T-helper 17 cell (primary cell): ENCODE measurements around the gene ARRB2. TPM values are rescaled to one million over a fixed set of nuclear protein-coding genes. Genes with fewer than 3 reads are reported as not detected.
"Not testable (repeated sequence)": the region's sequence is repeated elsewhere in the genome, so short reads cannot be mapped to it uniquely, and the experiment has no call there.

Experiments used
- ATAC-seq: fragments of 150-1000 bp; cut with Tn5 transposase; 2 replicates; pipeline ENCODE4 v1.10.0; 2021; ENCODE audit warnings: mild to moderate bottlenecking, moderate library complexity
- DNase-seq, 3 donors: peaks; one replicate each; pipeline versions ENCODE4 v3.0.0 to v3.0.0-alpha.2; 2020 to 2021
- H3K9me3 ChIP-seq: one replicate; pipeline ENCODE4 v1.7.0; 2013; ENCODE audit warnings: low read length, mild to moderate bottlenecking; ENCODE audit not compliant: control insufficient read depth, poor library complexity, severe bottlenecking
- H3K27ac Mint-ChIP-seq: one replicate; pipeline ENCODE4 v1.8.0; 2022; ENCODE audit warnings: mild to moderate bottlenecking, moderate library complexity, mixed read lengths
- H3K27me3 Mint-ChIP-seq: one replicate; pipeline ENCODE4 v1.8.0; 2022; ENCODE audit warnings: mixed read lengths
- H3K36me3 Mint-ChIP-seq: one replicate; pipeline ENCODE4 v1.8.0; 2022; ENCODE audit warnings: low read depth, mixed read lengths
- H3K4me1 Mint-ChIP-seq: one replicate; pipeline ENCODE4 v1.8.0; 2022; ENCODE audit warnings: mild to moderate bottlenecking, mixed read lengths
- H3K4me3 Mint-ChIP-seq: one replicate; pipeline ENCODE4 v1.8.0; 2022; ENCODE audit warnings: mild to moderate bottlenecking, moderate library complexity, mixed read lengths
- total RNA-seq, 4 donors: library from RNA in 2 of 4; stranded (reverse) in 2 of 4; gene quantifications; one replicate each; pipeline ENCODE4 v1.2.3 and lab custom pipeline; 2022 to 2026

Gene ARRB2
- total RNA-seq, 2 donors from 2014 or later: 220 to 255 TPM

DNA sequence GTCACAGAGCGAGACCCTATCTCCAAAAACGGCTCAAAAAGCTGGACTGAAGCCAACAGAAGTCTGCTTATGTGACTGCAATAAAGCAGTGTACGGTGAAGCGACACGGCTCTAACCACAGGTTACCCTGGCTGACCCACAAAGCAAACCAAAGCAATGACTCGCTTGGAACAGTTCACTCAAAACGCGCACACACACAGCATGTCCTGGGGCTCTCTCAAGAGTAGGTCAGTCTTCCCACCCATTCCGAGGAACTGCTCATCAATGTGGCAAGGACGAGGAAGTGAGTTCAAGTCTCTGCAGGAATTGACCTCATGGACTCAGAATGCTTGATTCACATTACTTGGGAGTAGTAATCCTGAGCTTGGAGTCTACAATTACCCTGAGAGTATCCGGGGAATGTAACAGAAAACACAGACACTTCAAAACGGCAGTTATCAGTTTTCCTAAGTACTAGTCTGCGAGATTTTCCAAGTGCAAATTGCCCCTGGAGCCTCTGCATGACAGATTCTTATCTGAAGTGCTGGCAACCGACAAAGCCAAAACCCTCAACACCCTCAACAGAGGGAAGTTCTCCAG, 31.9 kb upstream of the ARRB2 start:
- peaks cover 3% of the 10 kb centered on the region for H3K4me1 Mint-ChIP-seq
- DNase-seq: no peak
- H3K27ac Mint-ChIP-seq: no peak overlapping the region
- H3K36me3 Mint-ChIP-seq: peaks cover 14% of the 10 kb centered on the region
- H3K4me3 Mint-ChIP-seq: no peak overlapping the region
- no peaks in the 10 kb centered on the region for H3K9me3 ChIP-seq
- no peaks in the 10 kb centered on the region for H3K27me3 Mint-ChIP-seq
- no peak for ATAC-seq

DNA sequence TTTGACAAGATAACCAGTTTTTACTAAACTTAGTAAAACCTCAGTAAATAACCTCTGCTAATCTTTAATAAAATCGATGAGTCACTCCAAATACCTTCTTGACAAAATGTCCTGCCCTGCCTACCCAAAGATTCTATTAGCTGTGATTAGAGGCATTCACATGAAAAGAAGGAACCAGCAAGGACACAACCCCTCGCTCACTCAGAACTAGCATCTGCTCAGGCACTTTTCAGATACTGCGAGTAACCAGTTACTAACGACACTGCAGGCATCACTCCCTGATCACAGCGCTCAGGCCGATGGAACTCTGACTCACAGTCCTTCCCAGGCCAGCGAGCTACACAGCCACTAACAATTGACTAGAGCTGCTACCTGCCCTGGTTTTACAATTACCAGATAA, 30.8 kb upstream of the ARRB2 start:
- H3K36me3 Mint-ChIP-seq: peaks cover 18% of the 10 kb centered on the region
- H3K4me3 Mint-ChIP-seq: no peak overlapping the region
- ATAC-seq: no peak

DNA sequence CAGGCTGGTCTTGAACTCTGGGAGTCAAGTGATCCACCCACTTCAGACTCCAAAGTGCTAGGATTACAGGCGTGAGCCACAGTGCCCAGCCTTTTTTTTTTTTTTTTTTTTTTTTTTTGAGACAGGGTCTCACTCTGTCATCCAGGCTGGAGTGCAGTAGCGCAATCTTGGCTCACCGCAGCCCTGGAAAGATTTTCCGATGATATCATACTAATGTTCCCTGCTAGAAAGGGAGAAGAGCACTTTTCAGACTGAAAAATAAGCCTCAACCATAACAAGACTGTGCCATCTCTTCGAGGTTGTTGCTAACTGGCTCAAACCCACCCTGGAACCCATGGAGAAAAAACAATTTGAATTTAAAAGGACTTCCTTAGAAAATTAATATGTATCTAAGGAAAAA, 26.7 kb upstream of the ARRB2 start:
- peaks cover 16% of the 10 kb centered on the region for H3K36me3 Mint-ChIP-seq
- H3K9me3 ChIP-seq, ATAC-seq, H3K4me3 Mint-ChIP-seq, H3K27me3 Mint-ChIP-seq, DNase-seq: not testable (repeated sequence)
- peak overlapping the region; percentile 56 for H3K27ac Mint-ChIP-seq
- H3K4me1 Mint-ChIP-seq: peaks cover 22% of the 10 kb centered on the region

More for the DNA sequence above, 30.8 kb upstream of the ARRB2 start:
- Mint-ChIP-seq H3K4me1 (peaks cover 3% of the 10 kb centered on the region), H3K27ac (no peak overlapping the region), H3K27me3 (no peaks in the 10 kb centered on the region)
- H3K9me3 ChIP-seq: no peaks in the 10 kb centered on the region
- no peak for DNase-seq

DNA sequence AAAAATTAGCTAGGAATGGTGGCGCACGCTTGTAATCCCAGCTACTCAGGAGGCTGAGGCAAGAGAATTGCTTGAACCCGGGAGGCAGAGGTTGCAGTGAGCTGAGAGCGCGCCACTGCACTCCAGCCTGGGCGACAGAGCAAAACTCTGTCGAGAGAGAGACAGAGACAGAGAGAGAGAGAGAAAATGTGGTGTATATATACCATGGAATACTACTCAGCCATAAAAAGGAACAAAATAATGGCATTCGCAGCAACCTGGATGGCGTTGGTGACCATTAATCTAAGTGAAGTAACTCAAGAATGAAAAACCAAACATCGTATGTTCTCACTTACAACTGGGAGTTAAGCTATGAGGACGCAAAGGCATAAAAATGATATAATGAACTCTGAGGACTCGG, 20.6 kb upstream of the ARRB2 start:
- not testable (repeated sequence) for H3K27ac Mint-ChIP-seq, ATAC-seq, DNase-seq, H3K9me3 ChIP-seq, H3K27me3 Mint-ChIP-seq, H3K4me3 Mint-ChIP-seq
- Mint-ChIP-seq H3K36me3 (peaks cover 10% of the 10 kb centered on the region), H3K4me1 (peaks cover 44% of the 10 kb centered on the region)

DNA sequence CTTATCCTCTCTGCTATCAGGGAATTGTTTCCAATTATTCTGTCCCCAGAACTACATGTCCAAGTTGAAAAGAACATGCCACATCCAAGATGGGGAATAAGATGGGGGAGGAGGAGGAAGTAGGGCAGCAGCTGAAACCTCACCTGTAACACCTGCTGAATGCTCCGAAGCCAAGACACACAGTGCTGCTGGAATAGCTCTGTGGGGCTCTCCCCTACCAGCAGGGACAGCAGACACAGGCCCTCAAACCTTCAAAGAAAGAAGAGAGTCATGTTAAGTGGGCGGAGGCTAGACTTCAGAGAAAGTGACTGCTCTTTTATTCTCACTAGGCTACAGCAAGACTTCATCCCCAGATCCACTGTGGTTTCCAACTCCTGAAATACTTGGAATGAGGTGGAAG, 19.7 kb upstream of the ARRB2 start:
- no peak for ATAC-seq
- H3K27ac Mint-ChIP-seq: peak overlapping the region; percentile 6

DNA sequence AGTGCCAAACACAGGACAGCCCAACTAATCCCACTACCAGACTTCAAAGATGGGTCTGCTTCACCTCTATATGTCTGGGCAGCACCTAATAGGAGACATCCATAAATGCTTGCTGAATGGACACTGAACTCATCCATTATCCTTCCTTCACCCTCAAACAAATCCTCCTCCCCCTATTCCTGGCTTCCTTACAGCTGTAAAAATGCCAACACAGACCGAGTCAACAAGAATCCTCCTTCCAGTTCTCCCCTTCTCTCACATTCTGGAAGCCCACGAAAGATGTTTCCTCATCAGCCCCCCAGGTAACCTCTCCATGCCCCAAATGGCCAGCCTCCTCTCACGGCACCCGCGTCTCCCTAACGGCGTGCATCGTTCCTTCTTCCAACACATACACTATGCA, 18.7 kb upstream of the ARRB2 start:
- Mint-ChIP-seq H3K4me1 (peaks cover 46% of the 10 kb centered on the region), H3K27me3 (no peaks in the 10 kb centered on the region), H3K4me3 (no peak overlapping the region), H3K36me3 (peaks cover 14% of the 10 kb centered on the region), H3K27ac (peak overlapping the region; percentile 56)
- no peaks in the 10 kb centered on the region for H3K9me3 ChIP-seq
- ATAC-seq: no peak
- DNase-seq: no peak

More for the DNA sequence above, 19.7 kb upstream of the ARRB2 start:
- no peak overlapping the region for H3K4me3 Mint-ChIP-seq
- peaks cover 42% of the 10 kb centered on the region for H3K4me1 Mint-ChIP-seq
- no peak for DNase-seq
- peaks cover 10% of the 10 kb centered on the region for H3K36me3 Mint-ChIP-seq
- no peaks in the 10 kb centered on the region for H3K27me3 Mint-ChIP-seq
- no peaks in the 10 kb centered on the region for H3K9me3 ChIP-seq

DNA sequence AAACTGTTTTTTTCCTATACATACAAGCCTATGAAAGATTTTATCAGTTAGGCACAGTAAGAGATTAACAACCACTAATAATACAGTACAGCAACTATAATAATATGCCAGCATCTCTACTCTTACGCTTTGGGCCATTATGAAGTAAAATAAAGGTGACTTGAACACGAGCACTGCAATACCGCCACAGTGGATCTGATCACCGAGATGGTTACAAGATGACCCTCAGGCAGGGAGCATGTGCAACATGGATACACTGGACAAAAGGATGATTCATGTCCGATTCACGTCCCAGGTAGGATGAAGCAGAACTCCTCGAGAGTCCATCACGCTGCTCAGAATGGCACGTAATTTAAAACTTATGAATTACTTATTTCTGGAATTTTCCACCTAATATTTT, 17.0 kb upstream of the ARRB2 start:
- no peak for ATAC-seq
- no peaks in the 10 kb centered on the region for H3K9me3 ChIP-seq
- no peak overlapping the region for H3K4me3 Mint-ChIP-seq
- no peaks in the 10 kb centered on the region for H3K27me3 Mint-ChIP-seq
- H3K36me3 Mint-ChIP-seq: peaks cover 14% of the 10 kb centered on the region
- no peak overlapping the region for H3K27ac Mint-ChIP-seq
- peaks cover 45% of the 10 kb centered on the region for H3K4me1 Mint-ChIP-seq
- no peak for DNase-seq

DNA sequence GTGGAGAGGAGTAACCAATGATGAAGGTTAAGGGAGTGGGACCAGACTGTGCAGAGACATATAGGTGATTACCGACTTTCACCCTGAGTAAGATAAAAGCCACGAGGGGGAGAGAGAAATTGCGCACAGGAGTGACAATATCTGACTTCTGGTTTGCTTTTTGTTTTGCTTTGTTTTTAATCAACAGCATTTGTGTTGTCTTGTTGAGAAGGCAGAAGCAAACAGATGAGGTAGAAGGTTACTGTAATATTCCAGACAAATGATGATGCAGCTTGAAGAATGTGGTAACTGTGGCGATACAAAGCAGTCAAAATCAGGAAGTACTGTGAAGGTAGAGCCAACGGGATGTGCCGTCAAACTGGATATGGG, 14.0 kb upstream of the ARRB2 start:
- no peaks in the 10 kb centered on the region for H3K9me3 ChIP-seq
- DNase-seq (no peak), ATAC-seq (peak; percentile 92)
- Mint-ChIP-seq H3K4me3 (peak overlapping the region; percentile 89), H3K27me3 (no peaks in the 10 kb centered on the region), H3K27ac (peak overlapping the region; percentile 98), H3K36me3 (peaks cover 9% of the 10 kb centered on the region), H3K4me1 (peaks cover 28% of the 10 kb centered on the region)

DNA sequence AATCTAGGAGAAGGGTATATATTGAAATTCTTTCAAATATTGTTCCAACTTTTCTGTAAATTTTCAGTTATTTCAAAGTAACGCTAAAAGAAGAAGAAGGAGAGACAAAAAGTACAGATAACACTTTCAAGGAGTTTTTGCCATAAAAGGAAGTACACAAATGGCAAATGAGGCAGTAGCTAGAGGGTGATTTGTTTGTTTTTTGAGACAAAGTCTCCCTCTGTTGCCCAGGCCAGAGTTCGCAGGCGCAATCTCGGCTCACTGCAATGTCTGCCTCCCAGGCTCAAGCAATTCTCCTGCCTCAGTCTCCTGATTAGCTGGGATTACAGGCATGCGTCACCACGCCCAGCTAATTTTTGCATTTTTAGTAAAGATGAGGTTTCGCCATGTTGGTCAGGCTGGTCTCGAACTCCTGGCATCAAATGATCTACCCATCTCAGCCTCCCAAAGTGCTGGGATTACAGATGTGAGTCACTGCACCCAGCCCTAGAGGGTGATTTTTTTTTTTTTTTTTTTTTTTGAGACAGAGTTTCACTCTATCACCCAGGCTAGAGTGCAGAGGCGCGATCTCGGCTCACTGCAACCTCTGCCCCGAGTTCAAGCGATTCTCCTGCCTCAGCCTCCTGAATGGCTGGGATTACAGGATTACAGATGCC, 10.9 kb upstream of the ARRB2 start:
- not testable (repeated sequence) for ATAC-seq, H3K36me3 Mint-ChIP-seq, H3K27me3 Mint-ChIP-seq, DNase-seq, H3K4me3 Mint-ChIP-seq, H3K9me3 ChIP-seq
- peak overlapping the region; percentile 19 for H3K27ac Mint-ChIP-seq
- H3K4me1 Mint-ChIP-seq: peaks cover 34% of the 10 kb centered on the region

DNA sequence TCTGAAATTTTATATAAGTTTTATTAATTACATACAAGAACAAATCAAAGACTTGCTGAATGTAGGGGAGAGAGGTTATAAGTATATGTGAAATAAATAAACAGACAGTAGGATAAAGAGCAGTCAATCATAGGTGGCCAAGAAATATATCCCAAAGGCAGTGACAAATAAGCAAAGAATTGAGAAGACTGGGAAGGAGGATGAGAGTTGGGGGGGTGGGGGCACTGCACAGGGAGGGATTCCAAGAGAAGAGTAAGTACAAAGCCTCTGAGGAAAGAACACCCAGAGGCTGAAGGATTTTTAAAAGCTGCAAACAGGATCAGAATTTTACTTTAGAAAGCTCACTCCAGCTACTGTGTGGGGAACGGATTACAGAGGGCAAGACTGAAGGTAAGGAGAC, 9.3 kb upstream of the ARRB2 start:
- ATAC-seq: no peak
- no peak for DNase-seq
- H3K4me1 Mint-ChIP-seq: peaks cover 39% of the 10 kb centered on the region
- peaks cover 8% of the 10 kb centered on the region for H3K36me3 Mint-ChIP-seq
- H3K27me3 Mint-ChIP-seq: no peaks in the 10 kb centered on the region
- H3K27ac Mint-ChIP-seq: peak overlapping the region; percentile 92
- no peaks in the 10 kb centered on the region for H3K9me3 ChIP-seq
- no peak overlapping the region for H3K4me3 Mint-ChIP-seq

DNA sequence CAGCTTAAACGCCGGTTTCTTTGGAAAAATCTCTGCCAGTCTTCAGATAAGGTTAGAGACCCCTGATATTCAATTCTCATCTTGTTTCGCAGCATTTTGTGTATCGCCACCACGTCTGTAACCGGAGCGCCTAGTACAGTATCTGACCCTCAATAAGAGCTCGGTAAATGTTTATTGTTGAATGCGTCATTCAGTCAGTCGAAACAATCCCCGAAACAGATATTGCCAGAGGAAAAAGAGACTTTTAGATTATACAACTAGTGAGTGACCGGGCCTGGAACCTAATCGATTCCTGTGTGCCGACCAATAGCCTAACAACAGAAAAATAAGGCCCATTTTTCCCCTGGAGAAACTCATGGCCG, 7.1 kb upstream of the ARRB2 start:
- Mint-ChIP-seq H3K27me3 (no peaks in the 10 kb centered on the region), H3K4me3 (peak overlapping the region; percentile 89), H3K36me3 (peaks cover 2% of the 10 kb centered on the region), H3K27ac (peak overlapping the region; percentile 92), H3K4me1 (peaks cover 26% of the 10 kb centered on the region)
- H3K9me3 ChIP-seq: no peaks in the 10 kb centered on the region
- DNase-seq: no peak
- ATAC-seq: no peak

DNA sequence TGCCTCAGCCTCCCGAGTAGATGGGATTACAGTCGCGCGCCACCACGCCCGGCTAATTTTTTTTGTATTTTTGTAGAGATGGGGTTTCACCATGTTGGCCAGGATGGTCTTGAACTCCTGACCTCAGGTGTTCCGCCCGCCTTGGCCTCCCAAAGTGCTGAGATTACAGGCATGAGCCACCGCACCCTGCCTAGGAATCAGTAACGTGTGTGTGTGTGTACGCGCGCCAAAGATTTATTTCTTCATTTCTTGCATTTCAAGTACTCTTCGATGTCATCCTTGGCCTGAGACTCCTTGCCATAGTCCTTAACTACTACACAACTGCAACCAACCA, 5.9 kb upstream of the ARRB2 start:
- ATAC-seq, H3K9me3 ChIP-seq, H3K27me3 Mint-ChIP-seq, H3K36me3 Mint-ChIP-seq, DNase-seq: not testable (repeated sequence)
- Mint-ChIP-seq H3K4me1 (peaks cover 27% of the 10 kb centered on the region), H3K4me3 (peak overlapping the region; percentile 89), H3K27ac (peak overlapping the region; percentile 92)

DNA sequence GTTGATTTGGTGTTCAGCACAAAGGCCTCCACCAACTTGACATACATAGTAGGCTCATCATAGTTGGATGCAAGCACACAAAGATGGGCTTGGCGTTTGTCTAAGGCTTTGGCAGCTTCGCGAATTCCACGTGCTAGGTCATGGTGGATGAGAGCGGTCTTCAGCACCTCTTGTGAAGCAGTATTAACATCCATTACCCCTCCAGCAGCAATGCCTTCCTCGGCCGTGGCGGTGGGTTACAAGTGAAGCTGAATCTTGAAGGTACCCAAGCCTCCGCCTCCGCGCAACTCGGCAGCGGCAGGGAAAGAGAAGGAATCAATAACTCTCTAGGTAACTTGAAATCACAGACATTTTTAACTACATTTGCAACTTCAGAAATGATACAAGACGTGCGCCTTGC, 5.4 kb upstream of the ARRB2 start:
- H3K4me1 Mint-ChIP-seq: peaks cover 32% of the 10 kb centered on the region
- peaks cover 2% of the 10 kb centered on the region for H3K36me3 Mint-ChIP-seq
- ATAC-seq (no peak), DNase-seq (no peak)
- H3K9me3 ChIP-seq: no peaks in the 10 kb centered on the region
- peak overlapping the region; percentile 92 for H3K27ac Mint-ChIP-seq
- no peaks in the 10 kb centered on the region for H3K27me3 Mint-ChIP-seq
- H3K4me3 Mint-ChIP-seq: peak overlapping the region; percentile 89

DNA sequence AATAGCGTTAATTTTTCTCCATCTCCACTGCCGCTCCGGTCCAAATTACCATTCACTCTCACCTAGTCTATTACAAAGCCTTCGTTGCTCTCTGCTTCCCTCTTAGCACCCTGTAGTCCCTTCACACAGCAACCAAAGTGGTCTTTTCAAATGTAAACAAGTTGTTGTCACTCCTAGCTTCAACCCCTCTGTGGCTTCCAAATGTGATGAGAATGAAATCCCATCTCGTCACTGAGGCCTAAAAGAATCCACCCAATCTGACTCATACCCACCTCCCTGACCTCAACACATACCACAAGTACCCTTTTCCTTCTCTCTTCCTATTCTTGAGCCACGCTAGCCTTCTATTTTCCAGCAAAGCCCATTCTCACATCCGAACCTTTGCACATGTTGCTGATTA, 4.3 kb upstream of the ARRB2 start:
- H3K36me3 Mint-ChIP-seq: peaks cover 2% of the 10 kb centered on the region
- ATAC-seq (no peak), DNase-seq (no peak)
- H3K4me1 Mint-ChIP-seq: peaks cover 30% of the 10 kb centered on the region
- peak overlapping the region; percentile 57 for H3K27ac Mint-ChIP-seq
- no peaks in the 10 kb centered on the region for H3K27me3 Mint-ChIP-seq
- peak overlapping the region; percentile 21 for H3K4me3 Mint-ChIP-seq
- H3K9me3 ChIP-seq: no peaks in the 10 kb centered on the region
